ENCODE measurements around the gene AGBL1. TPM values are rescaled to one million over a fixed set of nuclear protein-coding genes. Genes with fewer than 3 reads are reported as not detected.

AGBL1 gene
- total RNA-seq, 1 experiment from 2014 or later: not detected

GRCh38 chr15:86125775-86126174, 46.1 kb downstream of the AGBL1 start:
- Histone ChIP-seq H3K27me3 (replicated peaks; ENCODE audit: insufficient read depth, low read depth, low read length, poor library complexity) (peaks cover 26% of the 10 kb centered on the region), H3K4me3 (ENCODE audit: low read depth, low read length, poor library complexity, severe bottlenecking) (no peak overlapping the region), H3K9me3 (ENCODE audit: low read depth, low read length, poor library complexity, severe bottlenecking) (no peaks in the 10 kb centered on the region), H3K27ac (ENCODE audit: low read depth, low read length, poor library complexity, severe bottlenecking) (no peak overlapping the region), H3K36me3 (ENCODE audit: insufficient read depth, low read length, poor library complexity, severe bottlenecking) (no peaks in the 10 kb centered on the region), H3K4me1 (ENCODE audit: insufficient read depth, low read length, poor library complexity, severe bottlenecking) (no peaks in the 10 kb centered on the region)
- no TSS peak for BruUV-seq (replicated peaks)
- no peak for TF ChIP-seq CTCF (conservative IDR thresholded peaks at IDR 0.05; ENCODE audit: low read depth, low read length)
- no peak for TF ChIP-seq EZH2 (IDR thresholded peaks at IDR 0.05; ENCODE audit: borderline replicate concordance, low read depth, low read length, poor library complexity, severe bottlenecking)
- POLR2A ChIA-PET (ENCODE audit: low non-redundant PET): no interaction called here
- intact Hi-C loops (cut with micrococcal nuclease; ENCODE audit: unreplicated experiment): no loop called here
- CTCF ChIA-PET: no interaction called here
- DNase-seq (ENCODE audit: low spot score): no peak

GRCh38 chr15:86127547-86127946, 47.9 kb downstream of the AGBL1 start:
- intact Hi-C loops (cut with micrococcal nuclease; ENCODE audit: unreplicated experiment): no loop called here

DNA sequence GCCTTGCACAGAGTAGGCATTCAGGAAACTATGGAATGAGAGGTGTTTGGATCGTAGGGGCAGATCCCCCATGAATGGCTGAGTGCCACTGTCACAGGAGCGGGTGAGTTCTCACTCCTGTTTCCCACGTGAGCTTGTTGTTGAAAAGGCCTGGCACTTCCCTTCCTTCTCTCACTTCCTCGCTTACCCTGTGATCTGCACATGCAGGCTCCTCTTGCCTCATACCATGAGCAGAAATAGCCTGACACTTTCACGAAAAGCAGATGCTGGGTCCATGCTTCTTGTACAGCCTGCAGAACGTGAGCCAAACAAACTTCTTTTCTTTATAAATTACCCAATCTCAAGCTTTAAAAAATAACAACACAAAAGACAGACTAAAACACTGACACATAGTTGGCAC, 55.4 kb downstream of the AGBL1 start:
- no peak for DNase-seq (ENCODE audit: low spot score)
- TF ChIP-seq EZH2 (IDR thresholded peaks at IDR 0.05; ENCODE audit: borderline replicate concordance, low read depth, low read length, poor library complexity, severe bottlenecking): no peak
- no peak for TF ChIP-seq CTCF (conservative IDR thresholded peaks at IDR 0.05; ENCODE audit: low read depth, low read length)
- no TSS peak for BruUV-seq (replicated peaks)
- intact Hi-C loops (cut with micrococcal nuclease; ENCODE audit: unreplicated experiment): no loop called here
- ChIA-PET POLR2A (ENCODE audit: low non-redundant PET) (no interaction called here), CTCF (no interaction called here)
- Histone ChIP-seq H3K27me3 (replicated peaks; ENCODE audit: insufficient read depth, low read depth, low read length, poor library complexity) (no peaks in the 10 kb centered on the region), H3K27ac (ENCODE audit: low read depth, low read length, poor library complexity, severe bottlenecking) (no peak overlapping the region), H3K4me1 (ENCODE audit: insufficient read depth, low read length, poor library complexity, severe bottlenecking) (no peaks in the 10 kb centered on the region), H3K36me3 (ENCODE audit: insufficient read depth, low read length, poor library complexity, severe bottlenecking) (no peaks in the 10 kb centered on the region), H3K4me3 (ENCODE audit: low read depth, low read length, poor library complexity, severe bottlenecking) (no peak overlapping the region), H3K9me3 (ENCODE audit: low read depth, low read length, poor library complexity, severe bottlenecking) (no peaks in the 10 kb centered on the region)

More at GRCh38 chr15:86127547-86127946, 47.9 kb downstream of the AGBL1 start:
- Histone ChIP-seq H3K4me3 (ENCODE audit: low read depth, low read length, poor library complexity, severe bottlenecking) (no peak overlapping the region), H3K27ac (ENCODE audit: low read depth, low read length, poor library complexity, severe bottlenecking) (no peak overlapping the region), H3K36me3 (ENCODE audit: insufficient read depth, low read length, poor library complexity, severe bottlenecking) (no peaks in the 10 kb centered on the region), H3K4me1 (ENCODE audit: insufficient read depth, low read length, poor library complexity, severe bottlenecking) (no peaks in the 10 kb centered on the region), H3K27me3 (replicated peaks; ENCODE audit: insufficient read depth, low read depth, low read length, poor library complexity) (peaks cover 10% of the 10 kb centered on the region), H3K9me3 (ENCODE audit: low read depth, low read length, poor library complexity, severe bottlenecking) (no peaks in the 10 kb centered on the region)
- CTCF ChIA-PET: no interaction called here
- no TSS peak for BruUV-seq (replicated peaks)
- TF ChIP-seq EZH2 (IDR thresholded peaks at IDR 0.05; ENCODE audit: borderline replicate concordance, low read depth, low read length, poor library complexity, severe bottlenecking) (no peak), CTCF (conservative IDR thresholded peaks at IDR 0.05; ENCODE audit: low read depth, low read length) (no peak)
- no peak for DNase-seq (ENCODE audit: low spot score)
- POLR2A ChIA-PET (ENCODE audit: low non-redundant PET): no interaction called here
